ENCODE data around the gene KCNQ2. TPM values are rescaled to one million over a fixed set of nuclear protein-coding genes. Genes with fewer than 3 reads are reported as not detected.

Gene KCNQ2
- total RNA-seq, 4 donors from 2014 or later = not detected

- no peak for TF ChIP-seq CTCF (IDR thresholded peaks at IDR 0.05; ENCODE audit: low read depth)
These were observed 46.0 kb upstream of the KCNQ2 start for GRCh38 chr20:63518351-63518861.

GRCh38 chr20:63517376-63518309 lies 45.2 kb upstream of the KCNQ2 start:
- no peak for TF ChIP-seq CTCF (IDR thresholded peaks at IDR 0.05; ENCODE audit: low read depth)

GRCh38 chr20:63513207-63513606 lies 40.8 kb upstream of the KCNQ2 start:
- no peak for TF ChIP-seq CTCF (IDR thresholded peaks at IDR 0.05; ENCODE audit: low read depth)

GRCh38 chr20:63509088-63509564 lies 36.7 kb upstream of the KCNQ2 start:
- no peak for TF ChIP-seq CTCF (IDR thresholded peaks at IDR 0.05; ENCODE audit: low read depth)

- TF ChIP-seq CTCF (IDR thresholded peaks at IDR 0.05; ENCODE audit: low read depth) = no peak
These were observed 35.8 kb upstream of the KCNQ2 start for GRCh38 chr20:63508072-63508768.

GRCh38 chr20:63507083-63507743 lies 34.8 kb upstream of the KCNQ2 start:
- TF ChIP-seq CTCF (IDR thresholded peaks at IDR 0.05; ENCODE audit: low read depth) = no peak

Data from subcutaneous adipose tissue (tissue), 4 donors.